Measurements from ENCODE around the gene ZNF467.

The ZNF467 gene

GRCh38 chr7:149729983-149730801 is 43.2 kb downstream of the ZNF467 start:
- no peak for ATAC-seq
- TF ChIP-seq OSR1 (CRISPR knock-in tag; IDR thresholded peaks at IDR 0.05) (no peak), ZC3H10 (CRISPR knock-in tag; IDR thresholded peaks at IDR 0.05) (no peak), ZNF565 (CRISPR knock-in tag; conservative IDR thresholded peaks at IDR 0.05; ENCODE audit: low read depth) (no peak), ZFP30 (CRISPR knock-in tag; IDR thresholded peaks at IDR 0.05) (no peak), ESRRG (CRISPR knock-in tag; IDR thresholded peaks at IDR 0.05) (no peak), SNAI2 (CRISPR knock-in tag; IDR thresholded peaks at IDR 0.05) (no peak), ZFP3 (CRISPR knock-in tag; IDR thresholded peaks at IDR 0.05) (no peak), CSRNP3 (CRISPR knock-in tag; IDR thresholded peaks at IDR 0.05) (no peak), ZNF8 (CRISPR knock-in tag; IDR thresholded peaks at IDR 0.05) (no peak), PATZ1 (CRISPR knock-in tag; IDR thresholded peaks at IDR 0.05; ENCODE audit: borderline replicate concordance) (no peak), GLIS3 (CRISPR knock-in tag; IDR thresholded peaks at IDR 0.05) (no peak), ISL1 (CRISPR knock-in tag; IDR thresholded peaks at IDR 0.05) (no peak), BACH2 (CRISPR knock-in tag; IDR thresholded peaks at IDR 0.05; ENCODE audit: borderline replicate concordance) (no peak), TSHZ2 (CRISPR knock-in tag; IDR thresholded peaks at IDR 0.05) (no peak), PPARA (CRISPR knock-in tag; IDR thresholded peaks at IDR 0.05; ENCODE audit: borderline replicate concordance) (no peak), ZNF70 (CRISPR knock-in tag; IDR thresholded peaks at IDR 0.05) (no peak), RARB (CRISPR knock-in tag; IDR thresholded peaks at IDR 0.05) (no peak), TOX (CRISPR knock-in tag; IDR thresholded peaks at IDR 0.05; ENCODE audit: borderline replicate concordance) (no peak)

- ATAC-seq, result no peak
- TF ChIP-seq ZNF565 (CRISPR knock-in tag; conservative IDR thresholded peaks at IDR 0.05; ENCODE audit: low read depth), result no peak
- TF ChIP-seq ARNTL (CRISPR knock-in tag; IDR thresholded peaks at IDR 0.05; ENCODE audit: borderline replicate concordance, low read depth), result no peak
- TF ChIP-seq ZFP3 (CRISPR knock-in tag; IDR thresholded peaks at IDR 0.05), result no peak
- TF ChIP-seq SNAI2 (CRISPR knock-in tag; IDR thresholded peaks at IDR 0.05), result no peak
- no peak for TF ChIP-seq CREB5 (CRISPR knock-in tag; IDR thresholded peaks at IDR 0.05; ENCODE audit: low read depth)
- TF ChIP-seq CSDC2 (CRISPR knock-in tag; IDR thresholded peaks at IDR 0.05), result no peak
- no peak for TF ChIP-seq ISL1 (CRISPR knock-in tag; IDR thresholded peaks at IDR 0.05)
- no peak for TF ChIP-seq ZNF8 (CRISPR knock-in tag; IDR thresholded peaks at IDR 0.05)
- TF ChIP-seq ESRRG (CRISPR knock-in tag; IDR thresholded peaks at IDR 0.05), result no peak
- TF ChIP-seq BACH2 (CRISPR knock-in tag; IDR thresholded peaks at IDR 0.05; ENCODE audit: borderline replicate concordance), result no peak
- TF ChIP-seq GLIS3 (CRISPR knock-in tag; IDR thresholded peaks at IDR 0.05), result no peak
- no peak for TF ChIP-seq POU6F1 (CRISPR knock-in tag; IDR thresholded peaks at IDR 0.05; ENCODE audit: borderline replicate concordance, low read depth)
- no peak for TF ChIP-seq PATZ1 (CRISPR knock-in tag; IDR thresholded peaks at IDR 0.05; ENCODE audit: borderline replicate concordance)
Measured at GRCh38 chr7:149729586-149729982, 43.8 kb downstream of the ZNF467 start.

Measured in SK-N-SH treated with all-trans-retinoic acid at 6 μM for 48 hours (cell line).